Dermis blood vessel endothelial cell (primary cell): ENCODE data around the gene FGF8. TPM values are rescaled to one million over a fixed set of nuclear protein-coding genes. Genes with fewer than 3 reads are reported as not detected.
A peak's percentile ranks its signal among the peaks of the same experiment; 100 is the strongest.
"Not testable (repeated sequence)": the region's sequence is repeated elsewhere in the genome, so short reads cannot be mapped to it uniquely, and the experiment has no call there.

Source experiments
- DNase-seq: peaks from one replicate; pipeline ENCODE4 v3.0.0; 2010
- total RNA-seq: library from RNA; depleted of rRNA; stranded (reverse); fragments of >200 nt; gene quantifications from 2 replicates; pipeline ENCODE4 v1.2.3, GENCODE V29; 2014

Gene FGF8
- not detected in 2 replicates for total RNA-seq

GRCh38 chr10:101775273-101776160 is at the start of gene FGF8:
TSS of gene FGF8 (minus strand) at chr10:101776114. CDS start at chr10:101775900, 214 bp downstream.
- no peak for DNase-seq

GRCh38 chr10:101824736-101825135 is 48.8 kb upstream of the FGF8 start:
- DNase-seq = no peak

GRCh38 chr10:101818872-101819633 is 43.1 kb upstream of the FGF8 start:
- DNase-seq = no peak

GRCh38 chr10:101818119-101818871 is 42.4 kb upstream of the FGF8 start, which contains the start of gene OGA:
TSS of gene OGA (minus strand) at chr10:101818444. CDS start at chr10:101818022, 422 bp downstream.
- DNase-seq = peak; percentile 100

- peak; percentile 94 for DNase-seq
Measured at GRCh38 chr10:101817337-101818118, 41.6 kb upstream of the FGF8 start.

GRCh38 chr10:101816913-101817336 is 41.0 kb upstream of the FGF8 start:
- DNase-seq = no peak

- DNase-seq = no peak
Measured at GRCh38 chr10:101816376-101816775, 40.5 kb upstream of the FGF8 start.

GRCh38 chr10:101814466-101815071 is 38.7 kb upstream of the FGF8 start:
- DNase-seq = no peak

GRCh38 chr10:101812606-101813005 is 36.7 kb upstream of the FGF8 start:
- no peak for DNase-seq

GRCh38 chr10:101807158-101807557 is 31.2 kb upstream of the FGF8 start:
- DNase-seq = no peak

- DNase-seq = no peak
Measured at GRCh38 chr10:101803511-101803910, 27.6 kb upstream of the FGF8 start.

- no peak for DNase-seq
Measured at GRCh38 chr10:101797403-101798059, 21.6 kb upstream of the FGF8 start.

- no peak for DNase-seq
Measured at GRCh38 chr10:101793526-101793925, 17.6 kb upstream of the FGF8 start.

GRCh38 chr10:101789686-101790085 is 13.8 kb upstream of the FGF8 start:
- DNase-seq = no peak

GRCh38 chr10:101789231-101789630 is 13.3 kb upstream of the FGF8 start:
- DNase-seq = not testable (repeated sequence)

- DNase-seq = no peak
Measured at GRCh38 chr10:101785801-101786200, 9.9 kb upstream of the FGF8 start.

GRCh38 chr10:101784558-101784957 is 8.6 kb upstream of the FGF8 start:
- no peak for DNase-seq

- DNase-seq = peak; percentile 28
Measured at GRCh38 chr10:101783736-101784118, 7.8 kb upstream of the FGF8 start.

- peak; percentile 82 for DNase-seq
Measured at GRCh38 chr10:101782811-101783735, 7.2 kb upstream of the FGF8 start, which contains the start of gene NPM3. TSS of gene NPM3 (minus strand) at chr10:101783446. CDS start at chr10:101783390, 56 bp downstream.
